WTC11 (cell line): Measurements from ENCODE around the gene CCDC116. TPM values are rescaled to one million over a fixed set of nuclear protein-coding genes. Genes with fewer than 3 reads are reported as not detected.

Source experiments
- AFF4 ChIP-seq: sonication (generic); formaldehyde crosslinking; IDR thresholded peaks from 2 replicates; pipeline ENCODE4 v1.8.1; 2023; ENCODE audit warnings: mild to moderate bottlenecking, missing genetic modification reagents, borderline replicate concordance
- CREM ChIP-seq: sonication (generic); formaldehyde crosslinking; IDR thresholded peaks from 2 replicates; pipeline ENCODE4 v1.8.1; 2022; ENCODE audit warnings: mild to moderate bottlenecking, missing genetic modification reagents, moderate library complexity
- ERG ChIP-seq: fragments of 250-450 bp; sonication (Bioruptor Pico); IDR thresholded peaks from 2 replicates; pipeline ENCODE4 v1.8.0; 2021; ENCODE audit warnings: mild to moderate bottlenecking
- GTF2I ChIP-seq: fragments of 250-450 bp; sonication (Bioruptor Pico); conservative IDR thresholded peaks from 2 replicates; pipeline ENCODE4 v1.4.0; 2021; ENCODE audit warnings: mild to moderate bottlenecking
- HMGXB4 ChIP-seq: sonication (generic); formaldehyde crosslinking; IDR thresholded peaks from 2 replicates; pipeline ENCODE4 v1.8.1; 2023; ENCODE audit warnings: mild to moderate bottlenecking, moderate library complexity, missing genetic modification reagents
- MLX ChIP-seq: sonication (generic); formaldehyde crosslinking; IDR thresholded peaks from 2 replicates; pipeline ENCODE4 v1.8.1; 2023; ENCODE audit warnings: mild to moderate bottlenecking, missing genetic modification reagents, moderate library complexity
- MYBL2 ChIP-seq: sonication (generic); formaldehyde crosslinking; IDR thresholded peaks from 2 replicates; pipeline ENCODE4 v1.8.1; 2023; ENCODE audit warnings: mild to moderate bottlenecking, moderate library complexity, missing genetic modification reagents
- NFATC4 ChIP-seq: fragments of 250-450 bp; sonication (Bioruptor Pico); IDR thresholded peaks from 2 replicates; pipeline ENCODE4 v1.9.0; 2021; ENCODE audit warnings: mild to moderate bottlenecking
- NR3C1 ChIP-seq: sonication (generic); formaldehyde crosslinking; conservative IDR thresholded peaks from 2 replicates; pipeline ENCODE4 v1.8.1; 2023; ENCODE audit warnings: low read depth, mild to moderate bottlenecking, missing genetic modification reagents
- OVOL2 ChIP-seq: fragments of 250-450 bp; sonication (Bioruptor Pico); IDR thresholded peaks from 2 replicates; pipeline ENCODE4 v1.9.0; 2021; ENCODE audit warnings: mild to moderate bottlenecking, borderline replicate concordance
- PRDM15 ChIP-seq: sonication (generic); formaldehyde crosslinking; IDR thresholded peaks from 2 replicates; pipeline ENCODE4 v1.8.0; 2022; ENCODE audit warnings: missing genetic modification reagents
- SMAD4 ChIP-seq: sonication (generic); formaldehyde crosslinking; IDR thresholded peaks from 2 replicates; pipeline ENCODE4 v1.8.0; 2022; ENCODE audit warnings: mild to moderate bottlenecking, missing genetic modification reagents
- SOX15 ChIP-seq: fragments of 250-450 bp; sonication (Bioruptor Pico); IDR thresholded peaks from 2 replicates; pipeline ENCODE4 v1.9.0; 2021; ENCODE audit warnings: mild to moderate bottlenecking
- SP1 ChIP-seq: sonication (generic); formaldehyde crosslinking; conservative IDR thresholded peaks from 2 replicates; pipeline ENCODE4 v1.8.1; 2022; ENCODE audit warnings: missing genetic modification reagents
- TCF7 ChIP-seq: sonication (generic); formaldehyde crosslinking; IDR thresholded peaks from 2 replicates; pipeline ENCODE4 v1.8.0; 2022; ENCODE audit warnings: mild to moderate bottlenecking, low read depth, missing genetic modification reagents, moderate library complexity
- ZBTB43 ChIP-seq: sonication (generic); formaldehyde crosslinking; IDR thresholded peaks from 2 replicates; pipeline ENCODE4 v1.8.1; 2023; ENCODE audit warnings: mild to moderate bottlenecking, missing genetic modification reagents
- ZNF281 ChIP-seq: sonication (generic); formaldehyde crosslinking; IDR thresholded peaks from 2 replicates; pipeline ENCODE4 v1.8.0; 2023; ENCODE audit warnings: mild to moderate bottlenecking, missing genetic modification reagents
- ZNF416 ChIP-seq: fragments of 250-450 bp; sonication (Bioruptor Pico); IDR thresholded peaks from 2 replicates; pipeline ENCODE4 v1.9.0; 2021; ENCODE audit warnings: mild to moderate bottlenecking, inconsistent platforms
- ZNF423 ChIP-seq: fragments of 250-450 bp; sonication (Bioruptor Pico); IDR thresholded peaks from 2 replicates; pipeline ENCODE4 v2.1.2; 2022; ENCODE audit warnings: mild to moderate bottlenecking, moderate library complexity
- ZNF425 ChIP-seq: fragments of 250-450 bp; sonication (Bioruptor Pico); conservative IDR thresholded peaks from 2 replicates; pipeline ENCODE4 v1.9.0; 2021; ENCODE audit warnings: mild to moderate bottlenecking
- total RNA-seq: library from RNA; stranded (reverse); gene quantifications from 3 replicates; pipeline ENCODE4 v1.2.3, GENCODE V29; 2021

Gene CCDC116
- total RNA-seq, 1 experiment from 2014 or later, result 0.57 TPM

- TF ChIP-seq ZNF281 (CRISPR knock-in tag), result peak; percentile 98
- TF ChIP-seq NR3C1 (CRISPR knock-in tag), result no peak
- peak; percentile 87 for TF ChIP-seq SP1 (CRISPR knock-in tag)
- TF ChIP-seq ZNF425 (CRISPR knock-in tag), result no peak
- TF ChIP-seq ERG (CRISPR knock-in tag), result no peak
- TF ChIP-seq SOX15, result no peak
- TF ChIP-seq OVOL2 (CRISPR knock-in tag), result no peak
- TF ChIP-seq HMGXB4 (CRISPR knock-in tag), result peak; percentile 78
- TF ChIP-seq MLX (CRISPR knock-in tag), result 0 out of 2 replicates have a peak, but pooled peaks have one; percentile 91
- no peak for TF ChIP-seq ZNF423 (CRISPR knock-in tag)
- peak; percentile 92 for TF ChIP-seq MYBL2
- TF ChIP-seq TCF7 (CRISPR knock-in tag), result peak; percentile 69; the same call in 1 of the 2 replicates
- peak; percentile 96 for TF ChIP-seq ZBTB43 (CRISPR knock-in tag)
- TF ChIP-seq GTF2I (CRISPR knock-in tag), result no peak
- no peak for TF ChIP-seq AFF4 (CRISPR knock-in tag)
- TF ChIP-seq NFATC4 (CRISPR knock-in tag), result no peak
- TF ChIP-seq CREM (CRISPR knock-in tag), result peak; percentile 89
- peak; percentile 71; the same call in 1 of the 2 replicates for TF ChIP-seq PRDM15 (CRISPR knock-in tag)
- TF ChIP-seq ZNF416 (CRISPR knock-in tag), result no peak
- TF ChIP-seq SMAD4, result peak; percentile 90
Measured at GRCh38 chr22:21629255-21630149, 3.1 kb upstream of the CCDC116 start, which contains the start of gene YDJC (continued).
